ENCODE results near the gene WSCD2. TPM values are rescaled to one million over a fixed set of nuclear protein-coding genes. Genes with fewer than 3 reads are reported as not detected.

The WSCD2 gene
- total RNA-seq, 3 donors from 2014 or later, result 0.33 to 0.48 (median 0.44) TPM

DNA sequence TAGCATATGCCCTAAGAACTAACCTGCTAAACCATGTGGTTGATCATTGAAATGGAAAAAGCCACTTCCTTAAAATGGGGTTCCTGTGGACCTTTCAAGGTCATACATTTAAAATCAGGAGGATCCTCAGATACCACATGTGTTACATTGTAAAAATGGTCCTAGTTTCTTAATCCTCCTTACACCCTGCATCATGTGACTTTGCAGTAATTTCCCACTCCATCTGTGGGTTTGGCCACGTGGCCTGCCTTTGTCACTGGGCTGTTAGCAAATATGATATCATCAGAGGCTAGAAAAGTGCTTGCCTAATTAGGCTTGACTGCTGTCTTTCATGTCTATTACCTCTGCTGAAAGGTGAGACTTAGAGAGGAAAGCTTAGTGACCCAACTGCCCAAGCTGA lies 139.3 kb downstream of the WSCD2 start:
- Histone ChIP-seq H3K9me3 (no peaks in the 10 kb centered on the region), H3K27ac (no peak overlapping the region), H3K4me1 (no peaks in the 10 kb centered on the region), H3K36me3 (no peaks in the 10 kb centered on the region), H3K4me3 (no peak overlapping the region), H3K27me3 (no peaks in the 10 kb centered on the region)
- DNase-seq (ENCODE audit: low spot score in 2 of 2), result no peak
- intact Hi-C loops (cut with DNase I; ENCODE audit: low total_unique reads), result no loop called here
- no peak for TF ChIP-seq POLR2AphosphoS5 (IDR thresholded peaks at IDR 0.05)
- TF ChIP-seq, protein P1, sequence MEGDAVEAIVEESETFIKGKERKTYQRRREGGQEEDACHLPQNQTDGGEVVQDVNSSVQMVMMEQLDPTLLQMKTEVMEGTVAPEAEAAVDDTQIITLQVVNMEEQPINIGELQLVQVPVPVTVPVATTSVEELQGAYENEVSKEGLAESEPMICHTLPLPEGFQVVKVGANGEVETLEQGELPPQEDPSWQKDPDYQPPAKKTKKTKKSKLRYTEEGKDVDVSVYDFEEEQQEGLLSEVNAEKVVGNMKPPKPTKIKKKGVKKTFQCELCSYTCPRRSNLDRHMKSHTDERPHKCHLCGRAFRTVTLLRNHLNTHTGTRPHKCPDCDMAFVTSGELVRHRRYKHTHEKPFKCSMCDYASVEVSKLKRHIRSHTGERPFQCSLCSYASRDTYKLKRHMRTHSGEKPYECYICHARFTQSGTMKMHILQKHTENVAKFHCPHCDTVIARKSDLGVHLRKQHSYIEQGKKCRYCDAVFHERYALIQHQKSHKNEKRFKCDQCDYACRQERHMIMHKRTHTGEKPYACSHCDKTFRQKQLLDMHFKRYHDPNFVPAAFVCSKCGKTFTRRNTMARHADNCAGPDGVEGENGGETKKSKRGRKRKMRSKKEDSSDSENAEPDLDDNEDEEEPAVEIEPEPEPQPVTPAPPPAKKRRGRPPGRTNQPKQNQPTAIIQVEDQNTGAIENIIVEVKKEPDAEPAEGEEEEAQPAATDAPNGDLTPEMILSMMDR (IDR thresholded peaks at IDR 0.05), result no peak
- TF ChIP-seq POLR2A (IDR thresholded peaks at IDR 0.05), result no peak

DNA sequence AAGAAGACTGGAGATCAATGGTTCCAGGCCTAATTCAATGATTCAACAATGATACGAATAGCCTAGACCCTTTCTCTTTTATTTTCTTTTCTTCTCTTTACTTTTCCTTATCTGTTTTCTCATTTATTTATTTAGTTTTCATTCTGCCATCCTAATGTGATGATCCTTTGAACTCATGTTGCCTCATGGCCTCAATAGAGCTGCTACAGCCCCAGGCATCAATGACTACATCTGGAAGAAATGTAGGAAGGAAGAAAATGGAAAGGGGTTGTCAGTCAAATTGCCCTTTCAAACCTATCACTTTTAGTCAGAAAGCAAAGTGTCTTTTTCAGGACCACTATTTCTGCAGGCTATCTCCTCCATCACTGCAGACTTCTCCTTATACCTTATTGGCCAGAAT lies 140.1 kb downstream of the WSCD2 start:
- TF ChIP-seq, protein P1 (IDR thresholded peaks at IDR 0.05), result no peak
- no peak for TF ChIP-seq POLR2A (IDR thresholded peaks at IDR 0.05)
- H3K9me3 ChIP-seq, result no peaks in the 10 kb centered on the region
- no peak overlapping the region for H3K27ac ChIP-seq
- no peak for DNase-seq (ENCODE audit: low spot score in 2 of 2)
- H3K4me1 ChIP-seq, result no peaks in the 10 kb centered on the region
- H3K4me3 ChIP-seq, result no peak overlapping the region
- H3K36me3 ChIP-seq, result no peaks in the 10 kb centered on the region
- intact Hi-C loops (cut with DNase I; ENCODE audit: low total_unique reads), result no loop called here
- no peaks in the 10 kb centered on the region for H3K27me3 ChIP-seq

DNA sequence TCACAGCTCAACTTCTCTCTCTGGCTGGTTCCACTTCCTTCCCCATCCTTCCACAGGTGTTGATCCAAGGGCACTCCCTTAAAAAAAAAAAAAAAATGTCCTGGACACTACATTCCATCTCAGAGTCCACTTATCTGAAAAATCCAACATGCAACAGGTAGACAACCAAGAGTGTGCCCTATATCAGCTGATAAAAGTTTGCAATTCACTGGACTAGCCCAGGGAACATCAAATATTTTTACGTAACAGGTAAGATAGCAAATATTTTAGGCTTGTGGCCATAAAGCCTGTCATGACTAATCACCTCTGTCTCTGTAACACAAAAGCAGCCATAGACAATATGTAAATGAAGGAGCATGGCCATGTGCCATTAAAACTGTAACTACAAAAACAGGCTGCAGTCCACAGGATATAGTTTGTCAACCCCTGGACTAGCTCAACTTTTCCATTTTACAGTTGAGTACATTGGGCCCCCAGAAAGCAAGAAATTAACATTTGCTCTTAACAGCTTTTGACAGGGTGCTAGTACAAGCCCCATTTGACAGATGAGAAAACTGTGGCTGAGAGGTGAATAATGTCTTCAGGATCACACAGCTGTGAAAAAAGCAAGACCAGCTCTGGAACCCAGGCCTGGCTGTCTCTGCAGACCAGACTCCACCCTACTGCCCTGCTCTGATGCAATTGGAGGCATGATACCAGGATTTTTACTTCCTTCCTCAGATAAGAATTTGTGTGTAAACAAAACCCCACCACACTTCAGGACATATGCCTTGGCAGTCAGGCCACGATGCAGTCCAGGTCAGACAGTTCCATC lies 141.2 kb downstream of the WSCD2 start:
- Histone ChIP-seq H3K4me3 (no peak overlapping the region), H3K27ac (no peak overlapping the region), H3K9me3 (peaks cover 0 to 8% of the 10 kb centered on the region in 2 donors), H3K4me1 (no peaks in the 10 kb centered on the region), H3K27me3 (no peaks in the 10 kb centered on the region), H3K36me3 (no peaks in the 10 kb centered on the region)
- no peak for DNase-seq (ENCODE audit: low spot score in 2 of 2)
- intact Hi-C loops (cut with DNase I; ENCODE audit: low total_unique reads), result no loop called here
- TF ChIP-seq POLR2AphosphoS5 (IDR thresholded peaks at IDR 0.05) (no peak), POLR2A (IDR thresholded peaks at IDR 0.05) (no peak)
- TF ChIP-seq, protein P1 (IDR thresholded peaks at IDR 0.05), result no peak

DNA sequence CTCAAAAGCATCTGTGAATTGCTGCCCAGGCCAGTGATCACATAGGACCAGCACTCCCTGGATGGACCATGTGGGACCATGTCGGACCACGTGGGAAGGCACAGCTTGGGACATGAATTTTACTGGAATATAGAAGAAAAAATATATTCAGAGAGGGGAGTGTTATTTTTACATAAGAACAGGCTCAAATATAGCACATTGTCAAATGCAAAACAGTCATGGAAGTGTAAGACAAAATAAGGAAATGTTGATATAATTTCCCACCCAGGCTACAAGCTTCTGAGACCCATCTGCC lies 141.7 kb downstream of the WSCD2 start:
- intact Hi-C loops (cut with DNase I; ENCODE audit: low total_unique reads), result no loop called here
- Histone ChIP-seq H3K4me3 (no peak overlapping the region), H3K36me3 (no peaks in the 10 kb centered on the region), H3K27ac (no peak overlapping the region), H3K9me3 (peaks cover 0 to 8% of the 10 kb centered on the region in 2 donors), H3K27me3 (no peaks in the 10 kb centered on the region), H3K4me1 (no peaks in the 10 kb centered on the region)
- no peak for DNase-seq (ENCODE audit: low spot score in 2 of 2)
- no peak for TF ChIP-seq POLR2AphosphoS5 (IDR thresholded peaks at IDR 0.05)
- TF ChIP-seq, protein P1 (IDR thresholded peaks at IDR 0.05), result no peak
- TF ChIP-seq POLR2A (IDR thresholded peaks at IDR 0.05), result no peak

DNA sequence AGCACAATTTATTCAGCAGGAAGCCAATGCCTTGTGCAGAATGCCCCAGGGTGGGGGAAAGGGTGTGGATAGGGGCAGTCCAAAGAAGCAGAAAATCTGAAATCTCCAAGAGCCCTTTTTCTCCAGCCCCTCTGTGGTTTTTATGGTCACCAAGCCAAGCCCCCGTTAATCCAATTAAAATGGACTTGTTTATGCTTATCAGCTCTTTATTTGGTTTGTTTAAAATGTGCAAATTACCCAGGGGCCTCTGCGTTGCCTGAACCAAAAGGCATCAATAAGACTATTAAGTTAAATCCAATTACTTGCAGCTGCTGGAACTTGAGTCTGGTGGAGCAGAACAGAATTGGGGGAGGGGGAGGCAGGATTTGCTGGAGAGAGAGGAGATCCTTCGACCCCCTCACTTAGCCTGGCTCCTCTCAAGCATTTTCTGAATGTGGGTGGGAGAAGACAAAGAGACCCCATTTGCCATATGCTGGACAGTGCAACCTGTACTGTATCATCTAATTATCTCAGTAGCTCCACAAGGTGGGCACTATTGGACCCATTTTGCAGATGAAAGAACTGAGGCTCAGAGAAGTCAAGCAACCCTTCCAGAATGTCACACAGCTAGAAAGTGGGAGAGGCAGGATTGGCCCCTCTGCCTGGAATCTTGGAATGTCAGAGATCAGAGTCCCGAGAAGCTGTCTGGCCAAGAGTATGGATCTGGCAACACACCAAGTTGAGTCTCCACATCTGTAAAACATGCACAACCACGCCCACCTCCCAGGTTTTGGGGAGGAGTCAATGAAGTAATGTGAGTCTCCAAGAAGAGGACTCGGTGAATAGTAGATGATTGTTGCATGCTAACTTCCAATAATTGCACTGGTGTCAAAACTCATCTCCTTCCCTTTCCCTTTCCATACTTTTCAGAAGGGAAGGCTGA lies 143.1 kb downstream of the WSCD2 start:
- intact Hi-C loops (cut with DNase I; ENCODE audit: low total_unique reads), result no loop called here
- Histone ChIP-seq H3K9me3 (peaks cover 0 to 8% of the 10 kb centered on the region in 2 donors), H3K27me3 (no peaks in the 10 kb centered on the region), H3K4me3 (no peak overlapping the region), H3K27ac (no peak overlapping the region), H3K4me1 (no peaks in the 10 kb centered on the region), H3K36me3 (no peaks in the 10 kb centered on the region)
- TF ChIP-seq POLR2AphosphoS5 (IDR thresholded peaks at IDR 0.05) (no peak), POLR2A (IDR thresholded peaks at IDR 0.05) (no peak)
- TF ChIP-seq, protein P1 (IDR thresholded peaks at IDR 0.05), result no peak
- DNase-seq (ENCODE audit: low spot score in 2 of 2), result no peak

All from breast epithelium (tissue), 4 donors.